ENCODE results near the gene TPX2. TPM values are rescaled to one million over a fixed set of nuclear protein-coding genes. Genes with fewer than 3 reads are reported as not detected.
A peak's percentile ranks its signal among the peaks of the same experiment; 100 is the strongest.

The TPX2 gene
- total RNA-seq, 1 donor from 2014 or later: 44.7 TPM

DNA sequence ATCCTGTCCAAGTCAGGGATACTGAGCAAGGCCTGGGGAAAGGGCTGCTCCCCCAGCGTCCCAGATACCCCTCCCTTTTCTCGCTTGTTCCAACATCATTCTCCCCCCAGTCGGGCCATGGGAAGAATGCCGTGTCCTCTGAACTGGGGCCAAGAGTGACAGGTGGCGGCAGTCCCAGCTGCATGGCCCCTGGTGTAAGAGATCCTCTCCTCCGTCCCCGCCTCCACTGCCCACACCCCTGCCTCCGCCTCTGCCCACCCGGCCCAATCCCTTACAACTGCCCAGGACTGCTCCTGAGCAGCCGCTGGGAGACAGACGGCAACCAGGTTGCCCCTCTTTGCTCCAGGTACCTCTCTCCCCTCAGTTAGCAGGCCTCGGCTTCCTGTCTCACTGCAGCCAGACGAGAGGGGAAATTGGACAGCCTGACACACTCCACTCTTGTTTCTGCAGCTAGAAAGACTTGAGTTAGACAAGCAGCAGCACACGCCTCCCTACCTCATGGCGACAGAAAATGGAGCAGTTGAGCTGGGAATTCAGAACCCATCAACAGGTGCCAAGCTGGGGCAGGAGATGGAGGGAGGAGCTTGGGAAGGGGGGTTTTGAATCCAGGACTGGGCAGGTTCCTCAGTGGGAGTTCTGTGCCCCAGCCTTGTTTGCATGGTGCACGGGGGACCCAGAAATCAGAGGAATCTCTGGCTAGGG is 80.1 kb downstream of the TPX2 start, which contains the start of gene MYLK2:
TSS of gene MYLK2 (plus strand) at position 274 of the 702 bp plus-strand sequence. CDS start at position 499, 225 bp downstream.
- no peak within 1 kb of the TSS for H3K27ac Mint-ChIP-seq (ENCODE audit: unreplicated experiment)
- H3K27me3 Mint-ChIP-seq (ENCODE audit: unreplicated experiment): peaks cover 4% of the 10 kb centered on the region
- H3K9me3 Mint-ChIP-seq (ENCODE audit: unreplicated experiment): peaks cover 2% of the 10 kb centered on the region
- H3K36me3 Mint-ChIP-seq (ENCODE audit: unreplicated experiment): no peaks in the 10 kb centered on the region
- DNase-seq: peak; percentile 59
- peak within 1 kb of the TSS; percentile 12 for H3K4me3 Mint-ChIP-seq (ENCODE audit: unreplicated experiment)
- H3K4me1 Mint-ChIP-seq (ENCODE audit: low read depth, unreplicated experiment): peaks cover 18% of the 10 kb centered on the region
- TF ChIP-seq, protein P1, sequence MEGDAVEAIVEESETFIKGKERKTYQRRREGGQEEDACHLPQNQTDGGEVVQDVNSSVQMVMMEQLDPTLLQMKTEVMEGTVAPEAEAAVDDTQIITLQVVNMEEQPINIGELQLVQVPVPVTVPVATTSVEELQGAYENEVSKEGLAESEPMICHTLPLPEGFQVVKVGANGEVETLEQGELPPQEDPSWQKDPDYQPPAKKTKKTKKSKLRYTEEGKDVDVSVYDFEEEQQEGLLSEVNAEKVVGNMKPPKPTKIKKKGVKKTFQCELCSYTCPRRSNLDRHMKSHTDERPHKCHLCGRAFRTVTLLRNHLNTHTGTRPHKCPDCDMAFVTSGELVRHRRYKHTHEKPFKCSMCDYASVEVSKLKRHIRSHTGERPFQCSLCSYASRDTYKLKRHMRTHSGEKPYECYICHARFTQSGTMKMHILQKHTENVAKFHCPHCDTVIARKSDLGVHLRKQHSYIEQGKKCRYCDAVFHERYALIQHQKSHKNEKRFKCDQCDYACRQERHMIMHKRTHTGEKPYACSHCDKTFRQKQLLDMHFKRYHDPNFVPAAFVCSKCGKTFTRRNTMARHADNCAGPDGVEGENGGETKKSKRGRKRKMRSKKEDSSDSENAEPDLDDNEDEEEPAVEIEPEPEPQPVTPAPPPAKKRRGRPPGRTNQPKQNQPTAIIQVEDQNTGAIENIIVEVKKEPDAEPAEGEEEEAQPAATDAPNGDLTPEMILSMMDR (IDR thresholded peaks at IDR 0.05; ENCODE audit: partially characterized antibody, unreplicated experiment): peak; percentile 11

DNA sequence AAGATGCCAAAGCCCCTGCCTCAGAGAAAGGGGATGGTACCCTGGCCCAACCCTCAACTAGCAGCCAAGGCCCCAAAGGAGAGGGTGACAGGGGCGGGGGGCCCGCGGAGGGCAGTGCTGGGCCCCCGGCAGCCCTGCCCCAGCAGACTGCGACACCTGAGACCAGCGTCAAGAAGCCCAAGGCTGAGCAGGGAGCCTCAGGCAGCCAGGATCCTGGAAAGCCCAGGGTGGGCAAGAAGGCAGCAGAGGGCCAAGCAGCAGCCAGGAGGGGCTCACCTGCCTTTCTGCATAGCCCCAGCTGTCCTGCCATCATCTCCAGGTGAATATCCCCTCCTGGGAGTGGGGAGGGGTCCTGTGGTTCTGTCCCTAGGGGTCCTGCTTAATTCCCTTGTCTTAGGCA is 81.1 kb downstream of the TPX2 start:
- peak; percentile 36 for DNase-seq
- Mint-ChIP-seq H3K4me1 (ENCODE audit: low read depth, unreplicated experiment) (peaks cover 18% of the 10 kb centered on the region), H3K27me3 (ENCODE audit: unreplicated experiment) (peaks cover 4% of the 10 kb centered on the region), H3K27ac (ENCODE audit: unreplicated experiment) (peak overlapping the region; percentile 13), H3K9me3 (ENCODE audit: unreplicated experiment) (peaks cover 2% of the 10 kb centered on the region), H3K36me3 (ENCODE audit: unreplicated experiment) (no peaks in the 10 kb centered on the region), H3K4me3 (ENCODE audit: unreplicated experiment) (no peak overlapping the region)
- TF ChIP-seq, protein P1 (IDR thresholded peaks at IDR 0.05; ENCODE audit: partially characterized antibody, unreplicated experiment): no peak

DNA sequence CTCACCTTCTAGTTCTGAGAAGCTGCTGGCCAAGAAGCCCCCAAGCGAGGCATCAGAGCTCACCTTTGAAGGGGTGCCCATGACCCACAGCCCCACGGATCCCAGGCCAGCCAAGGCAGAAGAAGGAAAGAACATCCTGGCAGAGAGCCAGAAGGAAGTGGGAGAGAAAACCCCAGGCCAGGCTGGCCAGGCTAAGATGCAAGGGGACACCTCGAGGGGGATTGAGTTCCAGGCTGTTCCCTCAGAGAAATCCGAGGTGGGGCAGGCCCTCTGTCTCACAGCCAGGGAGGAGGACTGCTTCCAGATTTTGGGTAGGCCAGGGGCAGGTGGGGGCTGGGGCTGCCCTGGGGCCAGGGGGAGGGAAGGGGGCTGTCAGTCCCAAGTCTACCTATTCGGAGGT is 82.3 kb downstream of the TPX2 start:
- Mint-ChIP-seq H3K4me3 (ENCODE audit: unreplicated experiment) (no peak overlapping the region), H3K27ac (ENCODE audit: unreplicated experiment) (no peak overlapping the region), H3K4me1 (ENCODE audit: low read depth, unreplicated experiment) (peaks cover 18% of the 10 kb centered on the region), H3K36me3 (ENCODE audit: unreplicated experiment) (no peaks in the 10 kb centered on the region), H3K27me3 (ENCODE audit: unreplicated experiment) (peaks cover 4% of the 10 kb centered on the region), H3K9me3 (ENCODE audit: unreplicated experiment) (peaks cover 2% of the 10 kb centered on the region)
- peak; percentile 21 for DNase-seq
- TF ChIP-seq, protein P1 (IDR thresholded peaks at IDR 0.05; ENCODE audit: partially characterized antibody, unreplicated experiment): no peak

DNA sequence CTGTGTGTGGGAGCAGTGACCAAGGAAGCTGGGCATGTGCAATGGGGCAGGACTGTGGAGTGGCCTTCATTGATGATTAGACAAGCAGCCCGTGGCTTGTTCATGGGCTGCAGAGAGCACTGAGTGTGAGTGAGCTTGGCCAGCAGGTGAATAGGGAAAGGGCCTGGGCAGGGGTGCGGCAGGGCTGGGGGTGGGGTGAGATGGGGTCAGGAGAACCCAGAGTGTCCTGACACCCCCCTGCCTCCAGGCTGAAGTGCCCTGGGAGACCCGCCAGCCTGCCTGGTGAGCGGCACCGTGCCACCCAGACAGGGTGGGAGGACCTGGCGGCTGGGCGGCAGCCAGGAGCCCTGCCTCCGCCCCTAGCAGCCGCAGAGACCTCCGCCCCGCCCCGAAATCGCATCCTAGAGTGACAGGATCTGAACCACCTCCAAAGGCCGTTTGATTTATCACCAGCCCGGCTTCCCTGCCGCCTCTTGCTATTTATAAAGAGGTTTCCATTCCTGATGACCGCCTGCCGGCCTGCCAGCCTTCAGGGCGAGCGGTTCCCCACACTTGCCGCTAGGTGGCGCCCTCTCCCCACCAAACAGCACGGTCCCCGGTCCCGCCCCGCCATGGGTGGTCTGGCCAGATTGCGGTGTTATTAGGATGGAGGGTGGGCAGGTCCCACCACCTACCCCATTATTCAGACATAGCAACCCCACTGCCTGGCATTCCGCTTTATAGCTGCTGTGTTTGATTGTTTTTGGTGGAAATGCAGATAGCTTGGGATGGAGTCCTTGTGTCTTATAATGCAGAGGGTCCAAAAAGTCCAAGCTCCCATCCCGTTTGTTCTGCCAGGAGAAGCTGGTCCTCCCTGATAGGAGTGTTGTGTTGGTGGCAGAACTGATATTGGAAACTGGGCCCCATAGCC is 83.6 kb downstream of the TPX2 start:
- peak; percentile 99 for DNase-seq
- TF ChIP-seq, protein P1 (IDR thresholded peaks at IDR 0.05; ENCODE audit: partially characterized antibody, unreplicated experiment): peak; percentile 100
- Mint-ChIP-seq H3K27ac (ENCODE audit: unreplicated experiment) (no peak overlapping the region), H3K4me1 (ENCODE audit: low read depth, unreplicated experiment) (peaks cover 18% of the 10 kb centered on the region), H3K36me3 (ENCODE audit: unreplicated experiment) (no peaks in the 10 kb centered on the region), H3K4me3 (ENCODE audit: unreplicated experiment) (no peak overlapping the region), H3K9me3 (ENCODE audit: unreplicated experiment) (peaks cover 2% of the 10 kb centered on the region), H3K27me3 (ENCODE audit: unreplicated experiment) (peaks cover 4% of the 10 kb centered on the region)

All from glutamatergic neuron (in vitro differentiated cells).